Panc1 (cell line): ENCODE data around the gene FA2H. TPM values are rescaled to one million over a fixed set of nuclear protein-coding genes. Genes with fewer than 3 reads are reported as not detected.

Experiments used
- ATAC-seq: fragments of 200-7000 bp; cut with Tn5 transposase; 2 replicates; pipeline ENCODE4 v1.9.1; 2020; ENCODE audit warnings: mild to moderate bottlenecking, moderate library complexity
- BruUV-seq: library from RNA; stranded (reverse); fragments of 400-500 nt; replicated peaks from 2 replicates; lab custom pipeline; 2021; lab: Mats Ljungman, UMichigan
- CTCF ChIA-PET: fragments of 300-600 bp; sonication (Branson Sonifier 250); formaldehyde crosslinking; loops from one replicate; lab custom pipeline; 2022; ENCODE audit warnings: antibody characterized with exemption; lab: Charles Lee
- POLR2A ChIA-PET: fragments of 300-600 bp; sonication (Branson Sonifier 250); formaldehyde crosslinking; loops from one replicate; lab custom pipeline; 2022; ENCODE audit warnings: antibody characterized with exemption; lab: Charles Lee
- DNase-seq: peaks from one replicate; pipeline ENCODE4 v3.0.0-alpha.2; 2010; ENCODE audit warnings: low read depth, low spot score
- H3K27ac ChIP-seq: 2 replicates; pipeline ENCODE4 v1.5.1; 2011; ENCODE audit warnings: mild to moderate bottlenecking, low read length, inconsistent platforms
- H3K27me3 ChIP-seq: fragments of 200-500 bp; sonication (Bioruptor generic); 2 replicates; pipeline ENCODE4 v1.6.0; 2014; ENCODE audit warnings: low read length, inconsistent platforms; ENCODE audit not compliant: control insufficient read depth, insufficient read depth
- H3K36me3 ChIP-seq: fragments of 200-500 bp; sonication (Bioruptor generic); 2 replicates; pipeline ENCODE4 v1.5.1; 2014; ENCODE audit warnings: inconsistent platforms, mild to moderate bottlenecking, low read length, moderate library complexity; ENCODE audit not compliant: control insufficient read depth, insufficient read depth
- H3K4me1 ChIP-seq: 2 replicates; pipeline ENCODE4 v1.5.1; 2011; ENCODE audit warnings: inconsistent platforms, mild to moderate bottlenecking, low read length, moderate library complexity; ENCODE audit not compliant: control insufficient read depth, insufficient read depth
- H3K4me3 ChIP-seq, 2 experiments: 2 replicates each; pipeline ENCODE4 v1.5.1; 2011 to 2012; ENCODE audit warnings: low read depth in 2 of 2, low read length in 2 of 2, mild to moderate bottlenecking in 2 of 2, inconsistent platforms in 1 of 2, moderate library complexity in 1 of 2
- H3K9me3 ChIP-seq: fragments of 200-500 bp; sonication (Bioruptor generic); 2 replicates; pipeline ENCODE4 v1.5.1; 2014; ENCODE audit warnings: low read depth, mild to moderate bottlenecking, inconsistent platforms, low read length, moderate library complexity; ENCODE audit not compliant: control insufficient read depth, insufficient read depth
- CTCF ChIP-seq: fragments of 450-650 bp; IDR thresholded peaks from 2 replicates; pipeline ENCODE4 v1.5.1; 2017; ENCODE audit warnings: mild to moderate bottlenecking
- POLR2AphosphoS5 ChIP-seq: IDR thresholded peaks from 2 replicates; pipeline ENCODE4 v1.6.1; 2012; ENCODE audit warnings: mild to moderate bottlenecking, low read depth, low read length, moderate library complexity
- REST ChIP-seq, 2 experiments: IDR thresholded peaks; 2 replicates each; pipeline ENCODE4 v1.6.1; 2011 to 2012; ENCODE audit warnings: low read depth in 2 of 2, control low read depth in 1 of 2, low read length in 1 of 2, mild to moderate bottlenecking in 1 of 2, moderate library complexity in 1 of 2; ENCODE audit not compliant: insufficient read depth in 1 of 2
- SIN3A ChIP-seq: IDR thresholded peaks from 2 replicates; pipeline ENCODE4 v1.6.1; 2012; ENCODE audit warnings: low read depth, mild to moderate bottlenecking, low read length, moderate library complexity, borderline replicate concordance; ENCODE audit not compliant: insufficient read depth
- TCF7L2 ChIP-seq: IDR thresholded peaks from 2 replicates; pipeline ENCODE4 v1.6.1; 2011; ENCODE audit warnings: mild to moderate bottlenecking, low read depth, low read length, inconsistent platforms
- in situ Hi-C: cut with HindIII; loops from 2 replicates; pipeline ENCODE4 v1.10.0; 2016; ENCODE audit warnings: low sequenced_read_pairs, low pct_unique_long_range_greater_than_20kb
- intact Hi-C: fragments of 100-400 bp; cut with micrococcal nuclease; formaldehyde crosslinking; loops from one replicate; pipeline ENCODE4 v1.10.0; 2022; ENCODE audit not compliant: unreplicated experiment
- total RNA-seq: library from RNA; stranded (reverse); gene quantifications from one replicate; pipeline ENCODE4 v1.2.1, GENCODE V29; 2021; ENCODE audit not compliant: unreplicated experiment

The FA2H gene
- total RNA-seq, 1 experiment from 2014 or later, result 0.15 TPM

DNA sequence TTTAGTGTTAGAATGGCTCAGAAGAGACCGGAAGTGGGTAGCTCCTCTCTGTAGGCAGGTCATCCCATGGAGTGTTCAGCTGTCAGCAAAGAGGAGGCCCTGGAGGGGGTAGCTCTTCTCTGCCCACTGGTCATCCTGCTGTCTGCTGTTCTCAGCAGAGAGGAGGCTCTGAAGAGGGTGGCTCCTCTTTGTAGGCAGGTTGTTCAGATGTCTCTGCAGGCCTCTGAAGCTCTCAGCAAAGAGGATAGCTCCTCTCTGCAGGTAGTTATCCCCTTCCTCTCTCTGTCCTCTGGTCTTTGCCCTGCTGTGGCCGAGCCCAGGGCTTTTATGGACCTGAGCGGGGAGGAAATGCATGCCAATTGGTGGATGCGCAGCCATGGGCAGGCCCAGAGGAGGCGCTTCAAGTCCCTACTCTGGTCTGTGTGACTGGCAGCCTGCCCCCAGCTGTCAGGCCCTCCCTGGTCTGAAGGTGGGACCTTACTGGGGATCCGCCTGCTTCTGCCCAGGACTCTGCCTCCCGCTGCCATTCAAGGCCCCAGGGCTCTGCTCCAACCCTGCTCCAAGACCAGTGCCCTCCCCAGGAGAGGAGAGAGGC is 32.5 kb upstream of the FA2H start:
- H3K9me3 ChIP-seq, result no peaks in the 10 kb centered on the region
- in situ Hi-C loops (no loop called here), intact Hi-C loops (no loop called here)
- no peaks in the 10 kb centered on the region for H3K4me1 ChIP-seq
- BruUV-seq, result no TSS peak
- no peak overlapping the region for H3K27ac ChIP-seq
- H3K36me3 ChIP-seq, result no peaks in the 10 kb centered on the region
- no peak for DNase-seq
- ChIA-PET CTCF (interaction anchor here (0.6 kb wide), 1 partner anchor 11 kb away, joined by 6 read pairs; no protein-coding TSS in a partner anchor), POLR2A (no interaction called here)
- ATAC-seq, result no peak
- no peak overlapping the region for H3K4me3 ChIP-seq
- TF ChIP-seq SIN3A (no peak), CTCF (no peak), TCF7L2 (no peak), REST (IDR thresholded peaks at IDR 0.05; ENCODE audit: insufficient read depth in 1 of 2, low read depth in 2 of 2, low read length in 1 of 2) (no peak), POLR2AphosphoS5 (no peak)
- no peaks in the 10 kb centered on the region; the same call in 1 of the 2 replicates for H3K27me3 ChIP-seq

- Histone ChIP-seq H3K9me3 (no peaks in the 10 kb centered on the region), H3K27me3 (peaks cover 2% of the 10 kb centered on the region), H3K4me3 (no peak overlapping the region), H3K36me3 (no peaks in the 10 kb centered on the region), H3K27ac (no peak overlapping the region), H3K4me1 (no peaks in the 10 kb centered on the region)
- ATAC-seq (no peak), DNase-seq (no peak)
- no peak for TF ChIP-seq POLR2AphosphoS5
- TF ChIP-seq TCF7L2, result no peak
- TF ChIP-seq CTCF, result no peak
- no peak for TF ChIP-seq SIN3A
- intact Hi-C loops (no loop called here), in situ Hi-C loops (no loop called here)
- ChIA-PET CTCF (no interaction called here), POLR2A (no interaction called here)
- no TSS peak for BruUV-seq
These were observed 25.7 kb upstream of the FA2H start for GRCh38 chr16:74800216-74800871.
